ENCODE data around the gene H2BW1.

- TF ChIP-seq ZNF704 (tag by site-specific recombination; IDR thresholded peaks at IDR 0.05) (no peak), ZNF311 (tag by site-specific recombination; IDR thresholded peaks at IDR 0.05; ENCODE audit: borderline replicate concordance) (no peak), CTCF (tag by site-specific recombination; IDR thresholded peaks at IDR 0.05) (no peak), ZNF488 (tag by site-specific recombination; IDR thresholded peaks at IDR 0.05) (no peak), ZNF239 (tag by site-specific recombination; IDR thresholded peaks at IDR 0.05) (no peak), ZNF19 (tag by site-specific recombination; IDR thresholded peaks at IDR 0.05; ENCODE audit: low read depth) (no peak), ZNF16 (tag by site-specific recombination; IDR thresholded peaks at IDR 0.05; ENCODE audit: low read depth) (no peak), YY1 (tag by site-specific recombination; IDR thresholded peaks at IDR 0.05) (no peak), SETDB1 (IDR thresholded peaks at IDR 0.05; ENCODE audit: insufficient read length, low read length) (no peak), ZNF274 (IDR thresholded peaks at IDR 0.05; ENCODE audit: low read length) (no peak), ZNF274 (tag by site-specific recombination; IDR thresholded peaks at IDR 0.05; ENCODE audit: borderline replicate concordance) (no peak)
- TF ChIP-seq, protein P1, sequence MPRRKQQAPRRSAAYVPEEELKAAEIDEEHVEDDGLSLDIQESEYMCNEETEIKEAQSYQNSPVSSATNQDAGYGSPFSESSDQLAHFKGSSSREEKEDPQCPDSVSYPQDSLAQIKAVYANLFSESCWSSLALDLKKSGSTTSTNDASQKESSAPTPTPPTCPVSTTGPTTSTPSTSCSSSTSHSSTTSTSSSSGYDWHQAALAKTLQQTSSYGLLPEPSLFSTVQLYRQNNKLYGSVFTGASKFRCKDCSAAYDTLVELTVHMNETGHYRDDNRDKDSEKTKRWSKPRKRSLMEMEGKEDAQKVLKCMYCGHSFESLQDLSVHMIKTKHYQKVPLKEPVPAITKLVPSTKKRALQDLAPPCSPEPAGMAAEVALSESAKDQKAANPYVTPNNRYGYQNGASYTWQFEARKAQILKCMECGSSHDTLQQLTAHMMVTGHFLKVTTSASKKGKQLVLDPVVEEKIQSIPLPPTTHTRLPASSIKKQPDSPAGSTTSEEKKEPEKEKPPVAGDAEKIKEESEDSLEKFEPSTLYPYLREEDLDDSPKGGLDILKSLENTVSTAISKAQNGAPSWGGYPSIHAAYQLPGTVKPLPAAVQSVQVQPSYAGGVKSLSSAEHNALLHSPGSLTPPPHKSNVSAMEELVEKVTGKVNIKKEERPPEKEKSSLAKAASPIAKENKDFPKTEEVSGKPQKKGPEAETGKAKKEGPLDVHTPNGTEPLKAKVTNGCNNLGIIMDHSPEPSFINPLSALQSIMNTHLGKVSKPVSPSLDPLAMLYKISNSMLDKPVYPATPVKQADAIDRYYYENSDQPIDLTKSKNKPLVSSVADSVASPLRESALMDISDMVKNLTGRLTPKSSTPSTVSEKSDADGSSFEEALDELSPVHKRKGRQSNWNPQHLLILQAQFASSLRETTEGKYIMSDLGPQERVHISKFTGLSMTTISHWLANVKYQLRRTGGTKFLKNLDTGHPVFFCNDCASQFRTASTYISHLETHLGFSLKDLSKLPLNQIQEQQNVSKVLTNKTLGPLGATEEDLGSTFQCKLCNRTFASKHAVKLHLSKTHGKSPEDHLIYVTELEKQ (tag by site-specific recombination; IDR thresholded peaks at IDR 0.05; ENCODE audit: borderline replicate concordance): no peak
- TF ChIP-seq, protein P2, sequence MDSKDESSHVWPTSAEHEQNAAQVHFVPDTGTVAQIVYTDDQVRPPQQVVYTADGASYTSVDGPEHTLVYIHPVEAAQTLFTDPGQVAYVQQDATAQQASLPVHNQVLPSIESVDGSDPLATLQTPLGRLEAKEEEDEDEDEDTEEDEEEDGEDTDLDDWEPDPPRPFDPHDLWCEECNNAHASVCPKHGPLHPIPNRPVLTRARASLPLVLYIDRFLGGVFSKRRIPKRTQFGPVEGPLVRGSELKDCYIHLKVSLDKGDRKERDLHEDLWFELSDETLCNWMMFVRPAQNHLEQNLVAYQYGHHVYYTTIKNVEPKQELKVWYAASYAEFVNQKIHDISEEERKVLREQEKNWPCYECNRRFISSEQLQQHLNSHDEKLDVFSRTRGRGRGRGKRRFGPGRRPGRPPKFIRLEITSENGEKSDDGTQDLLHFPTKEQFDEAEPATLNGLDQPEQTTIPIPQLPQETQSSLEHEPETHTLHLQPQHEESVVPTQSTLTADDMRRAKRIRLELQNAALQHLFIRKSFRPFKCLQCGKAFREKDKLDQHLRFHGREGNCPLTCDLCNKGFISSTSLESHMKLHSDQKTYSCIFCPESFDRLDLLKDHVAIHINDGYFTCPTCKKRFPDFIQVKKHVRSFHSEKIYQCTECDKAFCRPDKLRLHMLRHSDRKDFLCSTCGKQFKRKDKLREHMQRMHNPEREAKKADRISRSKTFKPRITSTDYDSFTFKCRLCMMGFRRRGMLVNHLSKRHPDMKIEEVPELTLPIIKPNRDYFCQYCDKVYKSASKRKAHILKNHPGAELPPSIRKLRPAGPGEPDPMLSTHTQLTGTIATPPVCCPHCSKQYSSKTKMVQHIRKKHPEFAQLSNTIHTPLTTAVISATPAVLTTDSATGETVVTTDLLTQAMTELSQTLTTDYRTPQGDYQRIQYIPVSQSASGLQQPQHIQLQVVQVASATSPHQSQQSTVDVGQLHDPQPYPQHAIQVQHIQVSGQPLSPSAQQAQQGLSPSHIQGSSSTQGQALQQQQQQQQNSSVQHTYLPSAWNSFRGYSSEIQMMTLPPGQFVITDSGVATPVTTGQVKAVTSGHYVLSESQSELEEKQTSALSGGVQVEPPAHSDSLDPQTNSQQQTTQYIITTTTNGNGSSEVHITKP (tag by site-specific recombination; IDR thresholded peaks at IDR 0.05): no peak
- TF ChIP-seq, protein P3, sequence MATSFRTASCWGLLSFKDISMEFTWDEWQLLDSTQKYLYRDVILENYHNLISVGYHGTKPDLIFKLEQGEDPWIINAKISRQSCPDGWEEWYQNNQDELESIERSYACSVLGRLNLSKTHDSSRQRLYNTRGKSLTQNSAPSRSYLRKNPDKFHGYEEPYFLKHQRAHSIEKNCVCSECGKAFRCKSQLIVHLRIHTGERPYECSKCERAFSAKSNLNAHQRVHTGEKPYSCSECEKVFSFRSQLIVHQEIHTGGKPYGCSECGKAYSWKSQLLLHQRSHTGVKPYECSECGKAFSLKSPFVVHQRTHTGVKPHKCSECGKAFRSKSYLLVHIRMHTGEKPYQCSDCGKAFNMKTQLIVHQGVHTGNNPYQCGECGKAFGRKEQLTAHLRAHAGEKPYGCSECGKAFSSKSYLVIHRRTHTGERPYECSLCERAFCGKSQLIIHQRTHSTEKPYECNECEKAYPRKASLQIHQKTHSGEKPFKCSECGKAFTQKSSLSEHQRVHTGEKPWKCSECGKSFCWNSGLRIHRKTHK (tag by site-specific recombination; IDR thresholded peaks at IDR 0.05): no peak
- TF ChIP-seq, protein P4, sequence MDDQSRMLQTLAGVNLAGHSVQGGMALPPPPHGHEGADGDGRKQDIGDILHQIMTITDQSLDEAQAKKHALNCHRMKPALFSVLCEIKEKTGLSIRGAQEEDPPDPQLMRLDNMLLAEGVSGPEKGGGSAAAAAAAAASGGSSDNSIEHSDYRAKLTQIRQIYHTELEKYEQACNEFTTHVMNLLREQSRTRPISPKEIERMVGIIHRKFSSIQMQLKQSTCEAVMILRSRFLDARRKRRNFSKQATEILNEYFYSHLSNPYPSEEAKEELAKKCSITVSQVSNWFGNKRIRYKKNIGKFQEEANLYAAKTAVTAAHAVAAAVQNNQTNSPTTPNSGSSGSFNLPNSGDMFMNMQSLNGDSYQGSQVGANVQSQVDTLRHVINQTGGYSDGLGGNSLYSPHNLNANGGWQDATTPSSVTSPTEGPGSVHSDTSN (CRISPR knock-in tag; IDR thresholded peaks at IDR 0.05): no peak
Observed at GRCh38 chrX:103999234-103999633, 14.3 kb downstream of the H2BW1 start.
